NCI-H345 (cell line): Measurements from ENCODE around the gene BHMT.
"Not testable (repeated sequence)": the region's sequence is repeated elsewhere in the genome, so short reads cannot be mapped to it uniquely, and the experiment has no call there.

Experiments
- DNase-seq: peaks from one replicate; lab custom pipeline; 2025; lab: John Stamatoyannopoulos, UW

Gene BHMT

DNA sequence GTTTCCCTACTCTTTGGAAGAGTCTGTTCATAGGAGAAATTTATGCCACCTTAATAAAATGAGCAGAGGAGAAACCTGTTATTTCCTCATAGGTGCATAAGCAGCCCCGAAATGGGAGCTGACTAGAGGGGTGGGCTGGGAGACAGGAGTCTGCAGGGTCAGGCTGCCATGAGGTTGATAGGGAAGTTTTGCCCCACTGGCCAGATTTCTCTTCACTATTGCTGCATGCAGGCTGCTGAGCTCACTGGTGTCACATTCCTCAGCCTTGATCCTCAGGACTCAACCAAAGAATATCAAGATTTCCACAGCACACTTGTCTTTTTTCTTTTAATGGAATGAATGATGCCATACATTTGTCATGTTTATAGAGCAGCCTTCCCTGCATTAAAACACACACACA is 60.7 kb downstream of the BHMT start:
- no peak for DNase-seq

DNA sequence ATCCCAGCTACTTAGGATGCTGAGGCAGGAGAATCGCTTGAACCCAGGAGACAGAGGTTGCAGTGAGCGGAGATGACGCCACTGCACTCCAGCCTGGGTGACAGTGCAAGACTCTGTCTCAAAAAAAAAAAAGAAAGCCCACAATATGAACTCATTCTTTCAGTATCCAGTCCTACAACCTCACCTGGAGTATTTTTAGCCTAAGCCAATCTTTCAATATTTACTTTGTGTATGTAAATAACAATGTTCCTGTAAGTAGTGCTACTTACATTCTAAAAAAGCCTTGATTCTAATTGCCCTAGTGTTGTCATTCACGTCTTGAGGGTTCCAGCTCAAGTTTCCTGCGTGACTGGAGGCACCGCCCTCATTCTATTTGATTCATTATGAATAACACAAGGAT is 62.0 kb downstream of the BHMT start:
- peak; percentile 35 for DNase-seq

DNA sequence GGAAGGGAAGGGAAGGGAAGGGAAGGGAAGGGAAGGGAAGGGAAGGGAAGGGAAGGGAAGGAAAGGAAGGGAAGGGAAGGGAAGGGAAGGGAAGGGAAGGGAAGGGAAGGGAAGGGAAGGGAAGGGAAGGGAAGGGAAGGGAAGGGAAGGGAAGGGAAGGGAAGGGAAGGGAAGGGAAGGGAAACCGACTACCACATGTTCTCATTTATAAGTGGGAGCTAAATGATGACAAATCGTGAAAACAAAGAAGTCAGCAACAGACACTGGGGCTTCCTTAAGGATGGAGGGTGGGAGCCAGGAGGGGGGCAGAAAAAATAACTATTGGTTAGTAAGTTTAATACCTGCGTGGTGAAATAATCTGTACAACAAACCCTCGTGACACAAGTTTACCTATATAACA is 68.8 kb downstream of the BHMT start:
- not testable (repeated sequence) for DNase-seq

DNA sequence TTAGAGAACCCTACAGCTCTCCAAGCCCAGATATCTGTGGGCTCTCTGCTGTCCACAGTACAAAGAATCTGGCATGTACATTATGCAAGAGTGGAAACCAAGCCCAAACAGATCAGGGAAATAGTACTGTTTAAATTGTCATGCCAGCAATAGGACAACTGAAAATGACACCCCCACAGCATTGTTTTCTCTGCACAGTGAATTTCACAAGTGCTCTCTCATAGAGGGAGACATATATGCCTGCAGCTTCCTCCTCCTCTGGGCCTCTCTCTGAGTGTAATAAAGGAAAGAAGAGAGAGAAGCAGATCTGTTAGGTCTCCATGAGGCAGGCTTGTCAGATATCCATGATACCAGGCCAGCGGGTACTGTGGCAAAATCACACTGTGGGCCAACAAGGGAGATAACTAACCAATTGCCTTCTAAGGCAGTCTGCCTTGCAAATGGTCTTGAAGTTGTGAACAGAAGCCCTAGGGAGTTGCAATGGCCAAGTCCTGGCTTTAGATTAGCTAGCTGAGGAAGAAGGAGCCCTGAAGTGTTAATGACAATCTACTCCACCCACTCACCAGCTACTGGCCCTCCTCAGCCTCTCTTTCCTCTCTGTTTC is 69.9 kb downstream of the BHMT start:
- peak; percentile 16 for DNase-seq
